ENCODE results near the gene GOLGA6C. TPM values are rescaled to one million over a fixed set of nuclear protein-coding genes. Genes with fewer than 3 reads are reported as not detected.

The GOLGA6C gene
- total RNA-seq, 4 donors from 2014 or later = not detected

DNA sequence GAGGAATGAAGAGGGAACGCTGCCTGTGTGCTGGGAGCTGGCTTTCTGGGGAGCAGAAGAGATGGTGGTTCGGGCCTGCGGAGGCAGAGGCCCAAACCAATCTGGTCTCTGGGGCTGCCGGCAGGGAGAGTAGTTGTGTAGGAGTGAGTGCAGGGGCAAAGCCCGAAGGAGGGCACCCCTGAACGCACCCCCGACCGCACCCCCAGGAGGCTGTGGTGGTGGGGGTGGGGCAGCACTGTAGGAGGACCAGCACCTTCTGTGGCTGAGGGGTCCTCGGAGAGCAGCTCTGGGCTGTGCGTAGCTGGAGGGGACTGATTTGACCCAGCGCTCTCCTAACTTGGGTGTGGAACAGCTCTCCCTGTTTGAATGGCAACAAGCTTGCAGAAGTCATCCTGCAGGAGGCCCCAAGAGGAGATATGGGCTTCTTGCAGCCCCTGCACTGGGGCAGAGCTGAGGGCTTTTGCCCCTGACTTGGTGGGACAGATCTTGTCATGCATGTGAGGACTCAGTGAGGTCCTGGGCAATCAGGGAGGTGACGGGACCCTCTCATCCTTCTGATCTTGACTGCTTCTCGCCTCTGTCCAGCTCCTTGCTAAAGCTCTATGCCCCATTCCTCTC, 30.4 kb upstream of the GOLGA6C start:
- WGBS, 2 donors (ENCODE audit: low coverage in 1 of 2) = 40% methylated on average over 1 of the region's 13 CpGs; no CpG with 5 or more reads in 1 of the 2 donors
- Histone ChIP-seq H3K27me3 (peaks cover 40% of the 10 kb centered on the region), H3K4me1 (no peaks in the 10 kb centered on the region), H3K9me3 (no peaks in the 10 kb centered on the region), H3K36me3 (no peaks in the 10 kb centered on the region), H3K27ac (no peak overlapping the region), H3K4me3 (no peak overlapping the region)
- ATAC-seq = no peak
- no peak for TF ChIP-seq POLR2AphosphoS5 (IDR thresholded peaks at IDR 0.05)
- TF ChIP-seq EP300 (IDR thresholded peaks at IDR 0.05) = no peak
- no peak for TF ChIP-seq POLR2A (IDR thresholded peaks at IDR 0.05)
- TF ChIP-seq, protein P1, sequence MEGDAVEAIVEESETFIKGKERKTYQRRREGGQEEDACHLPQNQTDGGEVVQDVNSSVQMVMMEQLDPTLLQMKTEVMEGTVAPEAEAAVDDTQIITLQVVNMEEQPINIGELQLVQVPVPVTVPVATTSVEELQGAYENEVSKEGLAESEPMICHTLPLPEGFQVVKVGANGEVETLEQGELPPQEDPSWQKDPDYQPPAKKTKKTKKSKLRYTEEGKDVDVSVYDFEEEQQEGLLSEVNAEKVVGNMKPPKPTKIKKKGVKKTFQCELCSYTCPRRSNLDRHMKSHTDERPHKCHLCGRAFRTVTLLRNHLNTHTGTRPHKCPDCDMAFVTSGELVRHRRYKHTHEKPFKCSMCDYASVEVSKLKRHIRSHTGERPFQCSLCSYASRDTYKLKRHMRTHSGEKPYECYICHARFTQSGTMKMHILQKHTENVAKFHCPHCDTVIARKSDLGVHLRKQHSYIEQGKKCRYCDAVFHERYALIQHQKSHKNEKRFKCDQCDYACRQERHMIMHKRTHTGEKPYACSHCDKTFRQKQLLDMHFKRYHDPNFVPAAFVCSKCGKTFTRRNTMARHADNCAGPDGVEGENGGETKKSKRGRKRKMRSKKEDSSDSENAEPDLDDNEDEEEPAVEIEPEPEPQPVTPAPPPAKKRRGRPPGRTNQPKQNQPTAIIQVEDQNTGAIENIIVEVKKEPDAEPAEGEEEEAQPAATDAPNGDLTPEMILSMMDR (IDR thresholded peaks at IDR 0.05) = no peak

DNA sequence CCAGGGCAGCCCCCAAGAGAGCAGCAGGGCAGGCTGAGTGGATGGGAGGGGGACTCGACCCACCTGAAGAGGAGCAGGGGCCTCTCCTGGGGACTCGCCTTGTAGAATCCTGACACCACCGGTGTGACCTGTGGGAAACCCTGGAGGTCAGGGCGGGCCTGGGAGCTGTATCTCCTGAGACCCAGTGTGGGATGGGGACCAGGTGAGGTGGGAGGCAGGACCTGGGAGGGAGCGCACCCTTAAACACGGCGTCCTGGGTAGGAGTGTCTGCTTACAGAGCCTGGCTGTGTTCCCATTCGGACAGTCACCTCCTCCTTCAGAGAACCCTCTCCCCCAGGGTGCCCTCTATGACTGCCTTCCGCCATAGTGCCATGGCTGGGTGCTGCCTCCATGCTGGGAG, 29.3 kb upstream of the GOLGA6C start:
- H3K36me3 ChIP-seq = no peaks in the 10 kb centered on the region
- H3K4me1 ChIP-seq = no peaks in the 10 kb centered on the region
- no peaks in the 10 kb centered on the region for H3K9me3 ChIP-seq
- no peak overlapping the region for H3K27ac ChIP-seq
- 40% methylated on average over 1 of the region's 9 CpGs; no CpG with 5 or more reads in 1 of the 2 donors for WGBS, 2 donors (ENCODE audit: low coverage in 1 of 2)
- TF ChIP-seq EP300 (IDR thresholded peaks at IDR 0.05) (no peak), POLR2AphosphoS5 (IDR thresholded peaks at IDR 0.05) (no peak), POLR2A (IDR thresholded peaks at IDR 0.05) (no peak)
- TF ChIP-seq, protein P1 (IDR thresholded peaks at IDR 0.05) = no peak
- ATAC-seq = no peak
- H3K27me3 ChIP-seq = peaks cover 48% of the 10 kb centered on the region
- H3K4me3 ChIP-seq = no peak overlapping the region

DNA sequence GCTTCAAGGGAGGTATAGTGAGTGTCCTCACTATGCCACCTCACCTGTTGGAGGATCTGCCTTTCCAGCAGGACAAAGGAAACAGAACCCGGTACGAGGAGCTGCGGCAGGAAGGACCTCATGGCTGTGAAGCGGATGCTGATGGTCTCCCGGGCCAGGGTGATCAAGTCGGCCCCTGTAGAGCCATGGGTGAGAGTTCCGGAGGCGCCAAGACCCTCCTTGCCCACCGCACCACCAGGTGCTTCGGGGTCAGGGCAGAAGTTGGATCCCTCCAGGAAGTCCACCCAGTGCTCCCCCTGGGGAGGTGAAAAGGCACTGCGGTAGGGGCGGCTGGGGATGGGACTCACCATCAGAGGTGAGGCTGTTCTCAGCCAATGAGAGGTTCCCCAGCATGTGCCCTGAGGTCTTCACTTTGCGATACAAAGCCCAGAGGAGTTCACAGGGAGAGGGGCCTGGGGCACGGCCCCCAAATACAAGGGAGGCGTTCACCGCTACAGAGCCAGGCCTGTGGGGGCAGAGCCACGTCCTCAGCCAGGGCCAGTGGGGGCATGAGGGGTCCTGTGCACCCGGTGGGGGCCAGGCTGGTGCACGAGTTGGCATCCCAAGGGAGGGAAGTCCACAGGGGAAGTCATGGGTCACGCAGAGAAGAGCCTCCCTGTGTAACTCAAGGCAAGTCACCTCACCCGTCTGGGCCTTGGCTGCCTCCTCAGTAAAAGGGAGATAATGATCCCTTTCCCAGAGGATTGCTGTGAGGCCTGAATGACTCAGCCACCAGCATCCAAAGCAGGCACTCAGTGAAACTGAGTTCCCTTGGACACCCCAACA, 28.7 kb upstream of the GOLGA6C start:
- no peak overlapping the region for H3K4me3 ChIP-seq
- no peaks in the 10 kb centered on the region for H3K4me1 ChIP-seq
- no peak for TF ChIP-seq POLR2A (IDR thresholded peaks at IDR 0.05)
- no peak for TF ChIP-seq EP300 (IDR thresholded peaks at IDR 0.05)
- TF ChIP-seq, protein P1 (IDR thresholded peaks at IDR 0.05) = no peak
- TF ChIP-seq POLR2AphosphoS5 (IDR thresholded peaks at IDR 0.05) = no peak
- no peaks in the 10 kb centered on the region for H3K9me3 ChIP-seq
- peaks cover 48% of the 10 kb centered on the region for H3K27me3 ChIP-seq
- H3K36me3 ChIP-seq = no peaks in the 10 kb centered on the region
- 50 to 88% methylated on average over 2 to 7 of the region's 21 CpGs for WGBS, 2 donors (ENCODE audit: low coverage in 1 of 2)
- ATAC-seq = no peak
- no peak overlapping the region for H3K27ac ChIP-seq

DNA sequence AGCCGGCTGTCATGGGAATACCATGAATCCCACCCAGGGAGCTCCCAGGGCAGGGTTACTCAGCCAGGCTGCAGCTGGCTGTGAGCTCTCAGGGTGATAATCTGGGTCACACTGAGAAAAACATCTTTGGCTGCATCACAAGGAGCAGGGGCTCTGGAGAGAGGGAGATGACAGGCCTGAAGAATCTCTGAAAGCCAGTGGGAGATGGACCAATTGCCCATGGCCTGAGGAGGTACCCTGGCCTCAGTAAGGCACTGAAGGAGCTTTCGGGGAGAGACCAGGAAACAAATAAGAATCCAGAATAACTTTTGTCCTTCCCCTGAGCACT, 28.2 kb upstream of the GOLGA6C start:
- Histone ChIP-seq H3K9me3 (no peaks in the 10 kb centered on the region), H3K36me3 (no peaks in the 10 kb centered on the region), H3K27ac (no peak overlapping the region), H3K27me3 (peaks cover 50% of the 10 kb centered on the region), H3K4me1 (no peaks in the 10 kb centered on the region), H3K4me3 (no peak overlapping the region)
- ATAC-seq = no peak
- 80% methylated on average over 1 of the region's 2 CpGs for WGBS, 2 donors (ENCODE audit: low coverage in 1 of 2)
- TF ChIP-seq POLR2A (IDR thresholded peaks at IDR 0.05) = no peak
- TF ChIP-seq EP300 (IDR thresholded peaks at IDR 0.05) = no peak
- no peak for TF ChIP-seq POLR2AphosphoS5 (IDR thresholded peaks at IDR 0.05)
- TF ChIP-seq, protein P1 (IDR thresholded peaks at IDR 0.05) = no peak

Measured in gastroesophageal sphincter (tissue), 4 donors.